Measurements from ENCODE around the gene PHETA2. TPM values are rescaled to one million over a fixed set of nuclear protein-coding genes. Genes with fewer than 3 reads are reported as not detected.
"Not testable (repeated sequence)": the region's sequence is repeated elsewhere in the genome, so short reads cannot be mapped to it uniquely, and the experiment has no call there.

Gene PHETA2
- total RNA-seq, 1 donor from 2014 or later: 6.2 TPM

DNA sequence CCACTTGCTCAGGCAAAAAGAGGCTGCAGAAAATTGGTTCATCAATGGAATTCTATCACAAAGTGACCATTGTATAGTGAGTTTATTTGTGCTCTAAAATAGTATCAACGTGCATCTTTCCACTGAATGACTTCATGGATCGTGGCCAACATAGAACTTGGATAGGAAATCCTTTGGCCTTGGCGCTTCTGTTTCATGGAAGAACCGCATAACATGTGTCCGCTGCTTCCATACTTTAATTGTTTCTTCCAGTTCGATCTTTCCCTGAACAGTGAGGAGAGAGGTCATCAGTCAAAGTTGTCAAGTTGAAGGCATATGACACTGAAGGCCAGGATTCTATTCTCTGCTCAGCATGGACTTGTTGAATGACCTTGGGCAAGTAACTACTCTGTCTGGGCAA is 12.0 kb downstream of the PHETA2 start:
- no peak for ATAC-seq
- intact Hi-C loops (cut with DNase I): no loop called here

DNA sequence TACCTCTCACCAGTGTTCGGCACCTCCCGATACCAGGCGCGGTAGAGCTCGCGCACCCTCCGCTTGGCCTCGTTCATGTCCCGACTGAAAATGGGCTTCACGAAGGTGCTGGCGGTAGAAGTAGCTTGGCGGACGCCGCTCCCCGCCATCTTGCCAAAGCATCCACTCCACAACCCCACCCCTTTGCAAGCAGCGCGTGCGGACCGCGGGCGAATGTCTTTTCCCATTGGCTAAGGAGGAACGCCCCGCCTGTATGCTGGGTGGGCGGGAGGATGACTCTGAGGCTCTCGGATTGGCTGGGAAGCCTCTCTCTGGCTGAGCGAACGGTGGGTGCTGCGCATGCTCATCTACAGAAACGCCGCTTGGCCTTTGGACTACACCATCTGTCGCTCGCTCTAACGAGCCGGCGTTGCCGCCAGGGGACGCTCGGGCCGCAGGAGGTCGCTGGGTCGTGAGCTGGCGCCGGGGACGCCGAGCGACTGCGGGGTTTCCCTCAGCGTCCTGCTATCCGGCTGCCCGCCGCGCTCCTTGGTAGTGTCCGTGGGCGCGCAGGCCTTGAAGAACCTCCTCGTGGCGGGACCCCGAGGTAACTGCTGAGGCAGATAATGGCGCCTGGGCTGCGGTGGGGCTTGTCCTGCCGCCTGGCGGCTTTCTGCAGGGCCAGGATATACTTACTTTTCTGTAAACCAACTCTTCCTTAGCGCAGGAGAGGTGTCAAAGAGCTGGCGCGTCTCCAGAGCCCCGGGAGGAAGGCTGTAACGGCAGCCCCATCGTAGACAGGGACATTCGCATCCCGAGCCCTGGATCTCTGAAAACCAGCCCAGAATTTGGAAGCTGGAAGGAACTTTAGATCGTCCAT is 16.8 kb downstream of the PHETA2 start, which contains the start of gene NDUFA6:
Gene NDUFA6, minus strand, starts transcription at position 177 of the 859 bp plus-strand sequence. Its CDS starts 28 bp downstream, at position 149.
- peak; percentile 98 for ATAC-seq
- intact Hi-C loops (cut with DNase I): loop anchor here (1.0 to 5.0 kb wide), 4 partner anchors 12 to 461 kb away; partner anchors contain the start of genes SERHL2, SMDT1 and TCF20
- DNase-seq (ENCODE audit: missing footprints): peak; percentile 99

More for the DNA sequence above, 12.0 kb downstream of the PHETA2 start:
- no peak for DNase-seq (ENCODE audit: missing footprints)

DNA sequence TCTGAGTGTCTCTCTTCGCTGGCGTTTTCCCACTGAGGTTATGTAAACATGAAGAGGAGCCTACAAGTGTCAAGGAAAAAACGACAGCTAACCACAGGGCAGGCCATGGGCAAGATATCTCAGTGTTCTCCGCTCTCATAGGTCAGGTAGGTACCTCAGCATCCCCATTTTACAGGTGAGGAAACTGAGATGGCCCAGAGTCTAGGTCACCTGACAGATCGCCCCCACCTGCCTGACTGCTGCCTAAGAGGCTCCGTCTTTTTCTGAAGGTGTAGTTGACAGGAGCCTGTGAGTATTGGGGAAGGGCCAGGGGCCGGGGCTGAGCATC is 17.4 kb downstream of the PHETA2 start:
- no peak for DNase-seq (ENCODE audit: missing footprints)
- no peak for ATAC-seq
- intact Hi-C loops (cut with DNase I): loop anchor here (5.0 kb wide), 3 partner anchors 181 to 461 kb away; partner anchors contain the start of genes SERHL2 and TCF20

DNA sequence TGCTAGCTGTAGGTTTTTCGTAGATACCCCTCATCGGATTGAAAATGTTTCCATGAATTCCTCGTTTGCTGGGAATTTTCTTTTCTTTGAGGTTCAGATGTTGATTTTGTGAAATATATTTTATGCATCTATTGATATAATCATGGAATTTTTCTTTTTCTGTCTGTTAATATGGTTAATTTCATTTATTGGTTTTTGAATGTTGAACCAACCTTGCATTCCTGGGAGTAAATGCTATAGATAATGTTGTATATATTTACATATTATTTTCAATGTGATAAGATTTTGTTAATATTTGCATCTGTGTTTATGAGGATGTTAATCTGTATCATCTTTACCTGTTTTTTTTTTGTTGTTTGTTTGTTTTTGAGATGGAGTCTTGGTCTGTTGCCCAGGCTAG is 27.2 kb downstream of the PHETA2 start:
- intact Hi-C loops (cut with DNase I): no loop called here
- no peak for ATAC-seq
- no peak for DNase-seq (ENCODE audit: missing footprints)

DNA sequence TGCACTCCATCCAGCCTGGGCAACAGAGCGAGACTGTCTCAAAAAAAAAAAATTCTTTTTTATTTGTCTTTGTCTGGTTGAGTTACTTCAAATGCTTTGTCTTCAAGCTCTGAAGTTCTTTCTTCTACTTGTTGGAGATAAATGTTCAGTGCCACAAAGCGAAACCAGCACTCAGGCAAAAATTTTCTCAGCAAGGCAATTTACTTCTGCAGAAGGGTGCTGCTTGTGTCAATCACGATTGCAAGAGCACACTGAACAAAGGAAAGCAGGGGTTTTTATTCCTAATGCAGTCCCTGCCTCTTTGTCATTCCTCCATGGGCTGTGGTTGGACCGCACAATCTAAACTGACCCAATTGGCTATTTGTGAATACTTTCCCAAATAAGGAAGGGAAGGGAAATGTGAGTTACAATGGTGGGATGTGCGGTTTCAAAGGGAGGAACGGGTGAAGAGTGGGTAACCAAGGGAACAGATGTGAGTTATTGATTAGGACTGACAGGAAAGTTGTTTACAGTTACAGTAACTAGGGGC is 30.3 kb downstream of the PHETA2 start:
- ATAC-seq; DNase-seq (ENCODE audit: missing footprints); intact Hi-C loops (cut with DNase I): not testable (repeated sequence)

DNA sequence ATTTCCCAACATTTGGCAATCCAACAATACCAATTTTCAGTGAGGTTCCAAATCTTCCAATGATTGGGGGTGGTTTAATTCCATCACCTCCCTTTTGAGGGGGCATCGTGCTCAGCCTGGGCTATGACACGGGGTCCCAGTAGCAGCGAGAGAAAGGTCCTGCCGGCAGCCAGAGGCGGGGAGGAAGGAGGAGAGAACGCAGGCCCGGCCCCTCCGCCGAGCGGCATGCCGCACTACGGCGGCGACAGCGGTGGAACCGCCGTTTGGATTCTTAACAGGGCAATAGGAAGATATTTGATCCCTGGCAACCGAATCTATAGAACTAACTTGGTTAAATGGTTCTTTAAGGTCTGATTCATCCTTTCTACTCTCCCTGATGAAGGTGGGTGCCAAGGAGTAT is 34.8 kb downstream of the PHETA2 start:
- DNase-seq (ENCODE audit: missing footprints) (no peak), ATAC-seq (no peak)
- intact Hi-C loops (cut with DNase I): no loop called here

DNA sequence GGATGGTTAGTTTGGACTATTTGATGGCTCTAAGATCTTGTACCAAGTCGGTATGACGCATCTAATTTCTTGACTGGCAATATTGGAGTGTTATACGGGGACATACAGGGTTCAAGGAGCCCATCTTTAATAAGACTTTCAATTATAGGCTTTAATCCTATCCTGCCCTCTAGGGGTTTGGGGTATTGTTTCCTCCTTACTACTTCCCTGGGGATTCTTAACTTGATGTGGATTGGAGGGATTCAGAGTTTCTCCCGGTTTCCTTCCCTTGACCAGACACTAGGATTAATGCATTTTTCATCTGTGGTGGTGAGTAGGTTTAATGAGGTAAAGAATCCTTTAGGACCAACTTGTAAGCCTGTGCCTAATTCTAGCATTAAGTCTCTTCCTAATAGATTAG is 37.8 kb downstream of the PHETA2 start:
- DNase-seq (ENCODE audit: missing footprints) (no peak), ATAC-seq (no peak)
- intact Hi-C loops (cut with DNase I): loop anchor here (5.0 kb wide), 1 partner anchor 144 kb away; the partner anchor contains the start of gene SEPTIN3

DNA sequence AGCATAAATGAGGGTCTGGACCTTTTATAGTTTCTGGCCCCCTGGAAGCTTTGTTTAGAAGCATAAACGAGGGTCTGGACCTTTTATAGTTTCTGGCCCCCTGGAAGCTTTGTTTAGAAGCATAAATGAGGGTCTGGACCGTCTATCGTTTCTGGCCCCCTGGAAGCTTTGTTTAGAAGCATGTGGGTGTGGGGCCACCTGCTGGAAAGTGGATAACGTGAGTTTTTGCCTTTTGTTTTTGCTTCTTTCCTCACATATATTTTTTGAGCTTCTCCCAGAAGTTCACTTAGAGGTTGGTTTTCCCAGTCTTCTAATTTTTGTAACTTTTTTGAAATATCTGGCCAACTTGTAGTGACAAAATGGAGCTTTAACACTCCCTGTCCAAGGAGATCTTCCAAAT is 38.7 kb downstream of the PHETA2 start:
- not testable (repeated sequence) for DNase-seq (ENCODE audit: missing footprints); ATAC-seq
- intact Hi-C loops (cut with DNase I): loop anchor here (5.0 kb wide), 1 partner anchor 145 kb away; the partner anchor contains the start of gene SEPTIN3

DNA sequence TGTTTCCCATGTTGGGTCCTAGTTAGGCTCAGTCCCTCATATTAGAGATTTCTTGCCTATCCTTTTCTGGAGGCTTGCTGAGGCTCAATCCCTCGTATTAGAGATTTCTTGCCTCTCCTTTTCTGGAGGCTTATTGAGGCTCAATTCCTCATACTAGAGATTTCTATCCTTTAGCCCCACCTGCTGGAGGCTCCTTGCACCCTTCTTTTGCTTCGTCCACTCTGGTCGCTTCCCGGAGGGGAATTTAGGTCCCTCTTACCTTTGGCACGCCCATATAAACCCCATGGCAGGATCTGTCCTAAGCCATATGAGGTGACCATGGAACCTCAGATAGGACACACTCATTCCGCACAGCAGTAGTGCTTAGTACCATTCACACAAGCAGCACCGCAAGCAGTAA is 40.7 kb downstream of the PHETA2 start:
- ATAC-seq (no peak), DNase-seq (ENCODE audit: missing footprints) (no peak)
- intact Hi-C loops (cut with DNase I): loop anchor here (5.0 kb wide), 1 partner anchor 147 kb away; the partner anchor contains the start of gene SEPTIN3

DNA sequence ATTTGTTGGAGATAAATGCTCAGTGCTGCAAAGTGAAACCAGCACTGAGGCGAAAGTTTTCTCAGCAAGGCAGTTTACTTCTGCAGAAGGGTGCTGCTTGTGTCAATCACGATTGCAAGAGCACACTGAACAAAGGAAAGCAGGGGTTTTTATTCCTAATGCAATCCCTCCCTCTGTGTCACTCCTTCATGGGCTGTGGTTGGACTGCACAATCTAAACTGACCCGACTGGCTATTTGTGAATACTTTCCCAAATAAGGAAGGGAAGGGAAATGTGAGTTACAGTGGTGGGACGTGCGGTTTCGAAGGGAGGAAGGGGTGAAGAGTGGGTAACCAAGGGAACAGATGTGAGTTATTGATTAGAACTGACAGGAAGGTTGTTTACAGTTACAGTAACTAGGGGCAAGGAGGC is 41.4 kb downstream of the PHETA2 start:
- DNase-seq (ENCODE audit: missing footprints); intact Hi-C loops (cut with DNase I); ATAC-seq: not testable (repeated sequence)

DNA sequence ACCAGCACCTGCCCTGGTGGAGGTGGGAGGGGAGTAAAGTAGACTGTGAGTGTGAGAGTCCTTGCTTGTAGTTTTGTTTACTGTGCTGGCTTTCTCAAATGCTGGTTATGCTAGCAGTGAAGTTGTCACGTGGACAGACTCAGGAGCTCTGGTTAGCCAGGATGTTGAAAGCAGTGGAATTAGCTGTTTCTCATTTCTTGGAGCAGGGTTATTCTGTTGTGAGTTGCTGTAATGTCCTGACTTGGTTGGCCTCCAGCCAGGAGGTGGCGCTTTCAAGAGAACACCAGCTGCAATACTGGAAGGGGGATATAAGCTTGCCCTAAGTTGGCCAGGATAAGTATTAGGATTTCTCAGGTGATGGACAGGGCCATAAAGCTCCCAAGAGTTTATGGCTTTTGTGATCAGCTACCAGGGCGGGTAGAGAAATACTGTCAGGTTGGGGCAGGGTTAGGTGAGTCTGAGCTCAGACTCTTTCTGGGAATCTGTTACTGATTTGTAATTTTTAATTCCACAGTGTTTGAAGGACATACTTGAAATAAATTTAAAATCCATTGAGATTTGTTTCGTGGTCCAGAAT is 42.9 kb downstream of the PHETA2 start:
- intact Hi-C loops (cut with DNase I): no loop called here
- ATAC-seq: no peak

DNA sequence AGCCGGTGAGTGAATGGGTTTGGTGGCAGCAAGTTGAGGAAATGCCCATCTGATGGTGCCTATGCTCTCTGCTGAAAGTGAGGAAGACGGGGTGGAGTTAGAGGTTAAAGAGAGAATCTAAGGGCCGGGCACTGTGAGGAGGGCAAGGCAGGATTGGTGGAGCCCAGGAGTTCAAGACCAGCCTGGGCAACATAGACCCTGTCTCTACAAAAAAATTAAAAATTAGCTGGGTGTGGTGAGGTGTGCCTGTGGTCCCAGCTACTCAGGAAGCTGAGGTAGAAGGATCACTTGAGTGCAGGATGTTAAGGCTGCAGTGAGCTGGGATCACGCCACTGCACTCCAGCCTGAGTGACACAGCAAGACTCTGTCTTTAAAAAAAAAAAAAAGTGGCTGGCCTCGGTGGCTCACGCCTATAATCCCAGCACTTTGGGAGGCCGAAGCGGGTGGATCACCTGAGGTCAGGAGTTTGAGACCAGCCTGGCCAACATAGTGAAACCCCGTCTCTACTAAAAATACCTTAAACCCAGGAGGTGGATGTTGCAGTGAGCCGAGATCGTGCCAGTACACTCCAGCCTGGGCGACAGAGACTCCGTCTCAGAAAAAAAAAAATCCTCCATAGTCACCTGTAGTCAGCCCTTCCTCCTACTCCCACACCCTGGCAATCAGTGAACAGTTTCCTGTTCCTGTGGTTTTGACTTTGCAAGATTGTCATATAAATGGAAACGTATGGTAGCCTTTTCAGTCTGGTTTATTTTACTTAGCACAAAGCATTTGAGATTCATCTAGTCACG is 46.4 kb downstream of the PHETA2 start:
- DNase-seq (ENCODE audit: missing footprints); ATAC-seq; intact Hi-C loops (cut with DNase I): not testable (repeated sequence)

More for the DNA sequence above, 42.9 kb downstream of the PHETA2 start:
- DNase-seq (ENCODE audit: missing footprints): no peak

DNA sequence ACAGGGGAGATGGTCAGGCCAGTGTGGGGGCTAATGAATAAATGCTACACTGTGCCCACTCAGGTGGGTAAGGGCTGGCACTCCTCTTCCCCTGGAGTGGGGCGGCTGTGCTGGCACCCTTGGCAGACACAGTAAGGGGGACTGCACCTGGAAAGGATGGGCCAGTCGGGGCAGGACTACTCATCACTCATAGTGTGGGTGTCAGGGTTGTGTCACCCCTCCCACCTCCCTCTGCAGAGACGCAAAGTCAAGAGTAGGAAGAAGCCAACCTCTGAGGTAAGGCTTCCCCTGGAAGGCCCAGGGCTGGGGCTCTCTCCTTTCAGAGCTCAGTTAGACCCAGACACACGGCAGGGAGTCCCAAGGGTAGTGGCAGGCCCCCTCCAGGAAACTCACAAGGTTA is 49.5 kb downstream of the PHETA2 start:
- DNase-seq (ENCODE audit: missing footprints); intact Hi-C loops (cut with DNase I): not testable (repeated sequence)
- ATAC-seq: peak; percentile 11

DNA sequence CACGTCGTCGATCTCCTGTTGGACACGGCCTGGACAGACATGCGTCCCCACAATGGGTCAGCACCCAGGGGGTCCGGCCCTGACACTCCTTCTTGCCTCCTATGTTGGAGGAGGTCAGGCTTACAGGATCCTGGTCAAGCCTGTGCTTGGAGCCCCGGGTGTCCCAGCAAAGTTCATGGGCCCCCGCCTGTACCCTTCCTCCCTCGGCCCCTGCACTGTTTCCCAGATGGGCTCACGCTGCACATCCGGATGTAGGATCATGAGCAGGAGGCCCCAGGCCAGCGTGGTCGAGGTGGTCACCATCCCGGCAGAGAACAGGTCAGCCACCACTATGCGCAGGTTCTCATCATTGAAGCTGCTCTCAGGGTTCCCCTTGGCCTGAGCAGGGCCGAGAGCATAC is 53.6 kb downstream of the PHETA2 start:
- no peak for DNase-seq (ENCODE audit: missing footprints)
- intact Hi-C loops (cut with DNase I): no loop called here
- no peak for ATAC-seq

DNA sequence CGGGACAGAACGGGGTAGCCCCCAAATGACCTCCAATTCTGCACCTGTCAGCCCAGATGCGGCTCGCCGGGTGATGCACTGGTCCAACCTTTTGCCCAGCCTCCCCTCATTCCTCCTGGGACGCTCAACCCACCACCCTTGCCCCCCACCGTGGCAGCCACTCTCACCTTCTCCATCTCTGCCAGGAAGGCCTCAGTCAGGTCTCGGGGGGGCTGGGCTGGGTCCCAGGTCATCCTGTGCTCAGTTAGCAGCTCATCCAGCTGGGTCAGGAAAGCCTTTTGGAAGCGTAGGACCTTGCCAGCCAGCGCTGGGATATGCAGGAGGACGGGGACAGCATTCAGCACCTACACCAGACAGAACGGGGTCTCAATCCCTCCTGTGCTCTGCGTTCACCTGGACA is 54.0 kb downstream of the PHETA2 start:
- intact Hi-C loops (cut with DNase I); ATAC-seq; DNase-seq (ENCODE audit: missing footprints): not testable (repeated sequence)

All from Right ventricle myocardium inferior (tissue), 1 donor.